HEK293T (cell line): Measurements from ENCODE around the gene NFKBIB.

Source experiments
- CTCF ChIA-PET: fragments of 350-600 bp; formaldehyde crosslinking; extraction: SDS; loops from one replicate; lab custom pipeline; 2021; ENCODE audit warnings: antibody characterized with exemption, inconsistent platforms; lab: Yijun Ruan, JAX
- POLR2A ChIA-PET: fragments of 350-600 bp; formaldehyde crosslinking; extraction: SDS; loops from one replicate; lab custom pipeline; 2020; ENCODE audit warnings: antibody characterized with exemption, inconsistent platforms; lab: Yijun Ruan, JAX
- DNase-seq: peaks from one replicate; pipeline ENCODE4 v3.0.0; 2012; ENCODE audit warnings: mixed read lengths; ENCODE audit errors: extremely low spot score
- ARNT ChIP-seq: fragments of 450-650 bp; IDR thresholded peaks from 2 replicates; pipeline ENCODE4 v1.6.1; 2017; ENCODE audit warnings: mild to moderate bottlenecking
- BHLHE40 ChIP-seq: fragments of 450-650 bp; IDR thresholded peaks from 2 replicates; pipeline ENCODE4 v1.6.1; 2016; ENCODE audit warnings: mild to moderate bottlenecking, moderate library complexity, borderline replicate concordance
- CTBP1 ChIP-seq: fragments of 450-650 bp; IDR thresholded peaks from 2 replicates; pipeline ENCODE4 v1.6.1; 2016; ENCODE audit warnings: borderline replicate concordance
- ELF4 ChIP-seq: fragments of 450-650 bp; IDR thresholded peaks from 2 replicates; pipeline ENCODE4 v1.6.1; 2017; ENCODE audit warnings: antibody characterized with exemption
- FOXA1 ChIP-seq: fragments of 450-650 bp; IDR thresholded peaks from 2 replicates; pipeline ENCODE4 v1.6.1; 2016; ENCODE audit warnings: mild to moderate bottlenecking
- FOXK2 ChIP-seq: fragments of 450-650 bp; IDR thresholded peaks from 2 replicates; pipeline ENCODE4 v1.6.1; 2016; ENCODE audit warnings: mild to moderate bottlenecking
- FOXM1 ChIP-seq: fragments of 450-650 bp; IDR thresholded peaks from 2 replicates; pipeline ENCODE4 v1.6.1; 2017; ENCODE audit warnings: mild to moderate bottlenecking, borderline replicate concordance
- HDGF ChIP-seq: fragments of 450-650 bp; IDR thresholded peaks from 2 replicates; pipeline ENCODE4 v1.6.1; 2017; ENCODE audit warnings: antibody characterized with exemption, borderline replicate concordance
- L3MBTL2 ChIP-seq: fragments of 450-650 bp; conservative IDR thresholded peaks from 2 replicates; pipeline ENCODE4 v1.6.1; 2016; ENCODE audit warnings: mild to moderate bottlenecking
- LEF1 ChIP-seq: fragments of 450-650 bp; IDR thresholded peaks from 2 replicates; pipeline ENCODE4 v1.6.1; 2017; ENCODE audit warnings: mild to moderate bottlenecking, borderline replicate concordance
- NFRKB ChIP-seq: fragments of 450-650 bp; IDR thresholded peaks from 2 replicates; pipeline ENCODE4 v1.6.1; 2016; ENCODE audit warnings: mild to moderate bottlenecking, moderate library complexity
- PKNOX1 ChIP-seq: fragments of 450-650 bp; IDR thresholded peaks from 2 replicates; pipeline ENCODE4 v1.6.1; 2016
- SP1 ChIP-seq: fragments of 450-650 bp; IDR thresholded peaks from 2 replicates; pipeline ENCODE4 v1.6.1; 2017
- SUZ12 ChIP-seq: fragments of 450-650 bp; IDR thresholded peaks from 2 replicates; pipeline ENCODE4 v1.6.1; 2016; ENCODE audit warnings: mild to moderate bottlenecking
- TARDBP ChIP-seq: fragments of 450-650 bp; IDR thresholded peaks from 2 replicates; pipeline ENCODE4 v1.6.1; 2016
- ZNF384 ChIP-seq: fragments of 450-650 bp; IDR thresholded peaks from 2 replicates; pipeline ENCODE4 v1.6.1; 2016

The NFKBIB gene

GRCh38 chr19:38875656-38876395 lies 23.9 kb upstream of the NFKBIB start:
- POLR2A ChIA-PET, result interaction anchor here (1.6 kb wide), 1 partner anchor 27 kb away, joined by 5 read pairs; no protein-coding TSS in a partner anchor
- DNase-seq, result no peak
- CTCF ChIA-PET, result interaction anchor here (1.0 to 2.0 kb wide), 2 partner anchors 8 to 12 kb away, joined by 4 to 13 read pairs; no protein-coding TSS in a partner anchor
- TF ChIP-seq TARDBP (no peak), ZNF384 (no peak), ARNT (no peak), HDGF (no peak), CTBP1 (no peak), FOXA1 (no peak), NFRKB (no peak), SP1 (no peak), LEF1 (no peak), BHLHE40 (no peak), SUZ12 (no peak), FOXK2 (no peak), FOXM1 (no peak), ELF4 (no peak), PKNOX1 (no peak), L3MBTL2 (no peak)

GRCh38 chr19:38877781-38878574 lies 21.8 kb upstream of the NFKBIB start, which contains the start of gene RINL:
TSS of gene RINL (minus strand) at chr19:38878275. CDS start at chr19:38876742, 1,533 bp downstream.
- TF ChIP-seq ELF4, result no peak
- no peak for TF ChIP-seq BHLHE40
- TF ChIP-seq HDGF, result no peak
- TF ChIP-seq ZNF384, result no peak
- TF ChIP-seq NFRKB, result no peak
- CTCF ChIA-PET, result interaction anchor here (0.7 to 1.4 kb wide), 3 partner anchors 10 to 12 kb away, joined by 3 to 8 read pairs (median 4); no protein-coding TSS in a partner anchor
- POLR2A ChIA-PET, result interaction anchor here (0.6 to 2.1 kb wide), 2 partner anchors 15 to 27 kb away, joined by 3 to 9 read pairs; no protein-coding TSS in a partner anchor
- DNase-seq, result no peak

- ChIA-PET POLR2A (interaction anchor here (2.1 kb wide), 1 partner anchor 27 kb away, joined by 9 read pairs; no protein-coding TSS in a partner anchor), CTCF (interaction anchor here (1.0 kb wide), 1 partner anchor 9 kb away, joined by 4 read pairs; no protein-coding TSS in a partner anchor)
- DNase-seq, result no peak
- no peak for TF ChIP-seq FOXK2
- no peak for TF ChIP-seq PKNOX1
- TF ChIP-seq SP1, result no peak
- TF ChIP-seq SUZ12, result no peak
- no peak for TF ChIP-seq FOXM1
- no peak for TF ChIP-seq TARDBP
- TF ChIP-seq ARNT, result no peak
- no peak for TF ChIP-seq FOXA1
- TF ChIP-seq NFRKB, result no peak
- no peak for TF ChIP-seq CTBP1
- TF ChIP-seq ELF4, result no peak
Measured at GRCh38 chr19:38878575-38879399, 21.0 kb upstream of the NFKBIB start.

GRCh38 chr19:38879400-38879751 lies 20.4 kb upstream of the NFKBIB start:
- POLR2A ChIA-PET, result no interaction called here
- no peak for TF ChIP-seq CTBP1
- TF ChIP-seq FOXK2, result no peak
- no peak for TF ChIP-seq PKNOX1
- TF ChIP-seq L3MBTL2, result no peak
- TF ChIP-seq HDGF, result no peak
- TF ChIP-seq SUZ12, result no peak
- no peak for TF ChIP-seq BHLHE40
- no peak for TF ChIP-seq NFRKB
- no peak for TF ChIP-seq ZNF384
- TF ChIP-seq FOXA1, result no peak
- CTCF ChIA-PET, result no interaction called here
- no peak for DNase-seq

GRCh38 chr19:38880076-38880881 lies 19.5 kb upstream of the NFKBIB start:
- TF ChIP-seq ZNF384, result no peak
- TF ChIP-seq NFRKB, result no peak
- POLR2A ChIA-PET, result interaction anchor here (1.5 kb wide), 1 partner anchor 31 kb away, joined by 3 read pairs; no protein-coding TSS in a partner anchor
- CTCF ChIA-PET, result no interaction called here
- no peak for DNase-seq
